ENCODE data around the gene MASP1.
A peak's percentile ranks its signal among the peaks of the same experiment; 100 is the strongest.

Gene MASP1

DNA sequence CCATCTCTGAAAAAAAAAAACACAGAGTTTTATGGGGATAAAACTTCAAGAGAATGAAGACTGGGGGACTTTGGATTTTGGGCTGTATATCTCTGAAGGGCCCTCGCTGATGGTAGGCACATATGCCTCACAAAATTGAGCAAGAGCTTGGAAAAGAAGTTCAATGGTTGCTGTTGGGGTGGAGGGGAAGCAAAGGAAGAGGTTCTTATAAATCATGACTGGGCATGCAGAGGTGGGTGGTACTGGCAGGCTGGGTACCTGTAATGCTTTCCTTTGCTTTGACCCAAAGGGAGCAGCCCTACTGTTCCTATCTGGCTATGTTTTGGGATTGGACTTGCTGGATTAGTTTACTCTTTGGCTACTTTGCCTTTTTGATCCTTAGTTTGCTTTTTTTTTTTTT is 100.3 kb downstream of the MASP1 start:
- Histone ChIP-seq H2AK5ac (ENCODE audit: low read length, severe bottlenecking) (no peak overlapping the region), H2BK5ac (ENCODE audit: low read depth, low read length, poor library complexity, severe bottlenecking) (no peak overlapping the region), H2AFZ (ENCODE audit: low read depth, low read length) (no peak overlapping the region), H3K4me2 (ENCODE audit: low read length, poor library complexity, severe bottlenecking) (no peak overlapping the region), H3K14ac (ENCODE audit: low read length in 2 of 2) (no peak overlapping the region), H3K27me3 (ENCODE audit: control insufficient read depth in 1 of 2, insufficient read depth in 1 of 2, low read length in 2 of 2) (peaks cover 7 to 12% of the 10 kb centered on the region in 2 experiments), H4K8ac (ENCODE audit: low read length) (no peak overlapping the region), H3K27ac (ENCODE audit: low read length, poor library complexity, severe bottlenecking) (no peak overlapping the region), H3K9ac (ENCODE audit: low read length) (no peak overlapping the region), H3K4ac (ENCODE audit: low read depth in 1 of 2, low read length in 2 of 2) (no peak overlapping the region), H4K91ac (ENCODE audit: low read length) (no peak overlapping the region), H3K18ac (ENCODE audit: low read depth in 1 of 2, low read length in 2 of 2) (no peak overlapping the region), H3K9me3 (ENCODE audit: control insufficient read depth, low read length) (no peaks in the 10 kb centered on the region), H2BK120ac (ENCODE audit: low read depth, low read length) (no peak overlapping the region), H3K4me3 (ENCODE audit: insufficient read depth in 1 of 2, low read depth in 1 of 2, low read length in 2 of 2) (no peak overlapping the region), H3K79me1 (replicated peaks; ENCODE audit: low read length, poor library complexity, severe bottlenecking) (no peaks in the 10 kb centered on the region), H3K23ac (ENCODE audit: low read length in 2 of 2) (no peak overlapping the region), H2BK15ac (ENCODE audit: low read depth, poor library complexity, severe bottlenecking) (no peak overlapping the region), H2BK12ac (ENCODE audit: low read length in 2 of 2) (no peak overlapping the region), H3K36me3 (ENCODE audit: control insufficient read depth in 1 of 2, insufficient read depth in 2 of 2, low read depth in 1 of 2, low read length in 2 of 2) (no peaks in the 10 kb centered on the region), H3K4me1 (ENCODE audit: control insufficient read depth, insufficient read depth, low read depth, low read length) (peaks cover 4% of the 10 kb centered on the region)
- 58% methylated on average over 1 of the region's 1 CpG for WGBS
- DNase-seq, result no peak

DNA sequence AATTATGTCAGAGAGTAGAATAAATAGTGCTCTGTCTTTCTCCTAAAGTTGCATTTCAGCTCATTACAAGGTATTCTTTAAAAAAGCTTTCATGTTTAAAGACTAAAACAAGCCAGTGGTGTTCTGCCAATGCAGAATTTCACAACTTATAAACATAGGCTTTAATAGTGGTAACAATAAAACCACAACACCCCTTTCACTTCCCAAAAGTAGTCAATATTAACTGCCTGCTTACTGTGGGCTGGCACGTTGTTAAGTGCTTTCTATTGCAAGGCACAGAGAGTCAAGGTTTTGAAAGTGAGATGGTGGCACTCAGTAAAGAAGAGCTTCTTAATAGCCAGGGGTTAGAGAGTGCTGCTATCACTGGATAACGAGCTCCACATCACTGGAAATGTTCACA is 102.6 kb downstream of the MASP1 start:
- 56% methylated on average over 2 of the region's 2 CpGs for WGBS
- Histone ChIP-seq H3K27ac (ENCODE audit: low read length, poor library complexity, severe bottlenecking) (no peak overlapping the region), H3K14ac (ENCODE audit: low read length in 2 of 2) (no peak overlapping the region), H3K9me3 (ENCODE audit: control insufficient read depth, low read length) (no peaks in the 10 kb centered on the region), H3K4me3 (ENCODE audit: insufficient read depth in 1 of 2, low read depth in 1 of 2, low read length in 2 of 2) (no peak overlapping the region), H2BK5ac (ENCODE audit: low read depth, low read length, poor library complexity, severe bottlenecking) (no peak overlapping the region), H2AK5ac (ENCODE audit: low read length, severe bottlenecking) (no peak overlapping the region), H3K79me1 (replicated peaks; ENCODE audit: low read length, poor library complexity, severe bottlenecking) (no peaks in the 10 kb centered on the region), H3K4me2 (ENCODE audit: low read length, poor library complexity, severe bottlenecking) (no peak overlapping the region), H3K4ac (ENCODE audit: low read depth in 1 of 2, low read length in 2 of 2) (no peak overlapping the region), H3K18ac (ENCODE audit: low read depth in 1 of 2, low read length in 2 of 2) (no peak overlapping the region), H3K27me3 (ENCODE audit: control insufficient read depth in 1 of 2, insufficient read depth in 1 of 2, low read length in 2 of 2) (peaks cover 0 to 5% of the 10 kb centered on the region in 2 experiments), H3K23ac (ENCODE audit: low read length in 2 of 2) (no peak overlapping the region), H2BK15ac (ENCODE audit: low read depth, poor library complexity, severe bottlenecking) (no peak overlapping the region), H3K36me3 (ENCODE audit: control insufficient read depth in 1 of 2, insufficient read depth in 2 of 2, low read depth in 1 of 2, low read length in 2 of 2) (no peaks in the 10 kb centered on the region), H2BK12ac (ENCODE audit: low read length in 2 of 2) (no peak overlapping the region), H2AFZ (ENCODE audit: low read depth, low read length) (no peak overlapping the region), H4K91ac (ENCODE audit: low read length) (no peak overlapping the region), H4K8ac (ENCODE audit: low read length) (no peak overlapping the region), H3K9ac (ENCODE audit: low read length) (no peak overlapping the region), H3K4me1 (ENCODE audit: control insufficient read depth, insufficient read depth, low read depth, low read length) (peaks cover 4% of the 10 kb centered on the region), H2BK120ac (ENCODE audit: low read depth, low read length) (no peak overlapping the region)
- DNase-seq, result peak; percentile 18

DNA sequence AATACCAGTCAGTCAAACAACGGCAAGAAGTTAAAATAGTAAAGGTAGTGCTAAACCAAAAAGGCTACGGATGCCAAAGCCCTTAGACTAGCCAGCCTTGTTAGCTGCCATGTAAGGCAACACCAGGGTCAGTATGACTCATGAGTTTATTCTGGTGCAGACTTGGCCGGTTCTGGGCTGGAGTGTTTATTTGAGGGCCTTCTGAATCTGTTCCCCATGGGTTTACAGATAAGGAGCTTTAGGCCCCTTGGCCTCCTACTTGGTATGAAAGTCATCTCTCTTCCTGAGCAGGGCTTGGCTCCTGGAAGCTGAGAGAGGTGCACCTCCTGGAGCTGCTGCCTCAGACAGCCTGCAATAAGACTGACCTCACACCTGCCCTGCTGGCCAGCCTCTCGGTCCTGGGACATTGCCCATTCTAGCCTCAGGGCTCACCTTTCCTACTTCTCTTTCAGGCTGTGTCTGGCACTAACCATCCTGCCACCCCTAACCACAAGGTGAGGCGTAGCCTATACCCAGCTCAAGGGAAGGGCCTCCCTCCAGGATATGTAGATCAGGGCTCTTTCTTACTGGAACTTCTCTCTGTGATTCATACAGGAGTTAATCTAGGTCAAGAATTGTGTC is 104.6 kb downstream of the MASP1 start:
- Histone ChIP-seq H2BK12ac (ENCODE audit: low read length in 2 of 2) (no peak overlapping the region), H2BK5ac (ENCODE audit: low read depth, low read length, poor library complexity, severe bottlenecking) (no peak overlapping the region), H2BK15ac (ENCODE audit: low read depth, poor library complexity, severe bottlenecking) (no peak overlapping the region), H3K14ac (ENCODE audit: low read length in 2 of 2) (no peak overlapping the region), H4K8ac (ENCODE audit: low read length) (no peak overlapping the region), H3K36me3 (ENCODE audit: control insufficient read depth in 1 of 2, insufficient read depth in 2 of 2, low read depth in 1 of 2, low read length in 2 of 2) (no peaks in the 10 kb centered on the region), H3K4me2 (ENCODE audit: low read length, poor library complexity, severe bottlenecking) (no peak overlapping the region), H3K18ac (ENCODE audit: low read depth in 1 of 2, low read length in 2 of 2) (peak overlapping the region in 1 of 2 experiments; percentile 37), H3K4me3 (ENCODE audit: insufficient read depth in 1 of 2, low read depth in 1 of 2, low read length in 2 of 2) (no peak overlapping the region), H4K91ac (ENCODE audit: low read length) (peak overlapping the region; percentile 23), H2BK120ac (ENCODE audit: low read depth, low read length) (no peak overlapping the region), H3K9me3 (ENCODE audit: control insufficient read depth, low read length) (no peaks in the 10 kb centered on the region), H3K23ac (ENCODE audit: low read length in 2 of 2) (no peak overlapping the region), H3K27me3 (ENCODE audit: control insufficient read depth in 1 of 2, insufficient read depth in 1 of 2, low read length in 2 of 2) (no peaks in the 10 kb centered on the region), H3K4ac (ENCODE audit: low read depth in 1 of 2, low read length in 2 of 2) (no peak overlapping the region), H3K27ac (ENCODE audit: low read length, poor library complexity, severe bottlenecking) (peak overlapping the region; percentile 13), H3K4me1 (ENCODE audit: control insufficient read depth, insufficient read depth, low read depth, low read length) (peaks cover 4% of the 10 kb centered on the region), H2AFZ (ENCODE audit: low read depth, low read length) (no peak overlapping the region), H3K9ac (ENCODE audit: low read length) (peak overlapping the region; percentile 25), H3K79me1 (replicated peaks; ENCODE audit: low read length, poor library complexity, severe bottlenecking) (no peaks in the 10 kb centered on the region), H2AK5ac (ENCODE audit: low read length, severe bottlenecking) (no peak overlapping the region)
- 48% methylated on average over 5 of the region's 5 CpGs for WGBS
- DNase-seq, result peak; percentile 80

DNA sequence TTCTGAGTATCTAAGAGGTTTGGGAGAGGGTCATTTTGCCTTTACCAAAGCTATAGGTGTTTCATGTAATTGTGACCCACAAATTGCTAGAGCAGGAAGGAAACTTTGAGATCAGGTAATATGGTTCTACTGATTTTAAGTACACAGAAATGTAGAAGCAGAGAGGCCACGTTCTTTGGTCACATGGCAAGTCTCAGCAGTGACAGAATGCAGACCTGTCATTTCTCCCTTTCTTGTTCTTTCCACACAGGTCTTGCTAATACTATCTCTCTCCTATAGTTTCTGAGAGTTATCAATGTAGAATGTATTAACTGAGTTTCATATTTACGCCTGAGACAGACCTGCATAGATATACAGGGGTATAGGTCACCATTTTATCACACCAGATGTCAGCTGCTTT is 105.2 kb downstream of the MASP1 start:
- no peaks in the 10 kb centered on the region for H3K79me1 ChIP-seq (replicated peaks; ENCODE audit: low read length, poor library complexity, severe bottlenecking)
- H3K27ac ChIP-seq (ENCODE audit: low read length, poor library complexity, severe bottlenecking), result peak overlapping the region; percentile 9
- H2BK5ac ChIP-seq (ENCODE audit: low read depth, low read length, poor library complexity, severe bottlenecking), result no peak overlapping the region
- H3K23ac ChIP-seq (ENCODE audit: low read length in 2 of 2), result no peak overlapping the region
- WGBS, result 86% methylated on average over 2 of the region's 2 CpGs
- no peak overlapping the region for H3K4ac ChIP-seq (ENCODE audit: low read depth in 1 of 2, low read length in 2 of 2)
- H4K8ac ChIP-seq (ENCODE audit: low read length), result no peak overlapping the region
- H3K9me3 ChIP-seq (ENCODE audit: control insufficient read depth, low read length), result no peaks in the 10 kb centered on the region
- H3K4me1 ChIP-seq (ENCODE audit: control insufficient read depth, insufficient read depth, low read depth, low read length), result peaks cover 4% of the 10 kb centered on the region
- no peak overlapping the region for H2AK5ac ChIP-seq (ENCODE audit: low read length, severe bottlenecking)
- H3K4me3 ChIP-seq (ENCODE audit: insufficient read depth in 1 of 2, low read depth in 1 of 2, low read length in 2 of 2), result no peak overlapping the region
- no peak overlapping the region for H3K18ac ChIP-seq (ENCODE audit: low read depth in 1 of 2, low read length in 2 of 2)
- no peak for DNase-seq
- no peak overlapping the region for H3K9ac ChIP-seq (ENCODE audit: low read length)
- H3K27me3 ChIP-seq (ENCODE audit: control insufficient read depth in 1 of 2, insufficient read depth in 1 of 2, low read length in 2 of 2), result no peaks in the 10 kb centered on the region
- no peak overlapping the region for H2AFZ ChIP-seq (ENCODE audit: low read depth, low read length)
- no peak overlapping the region for H3K4me2 ChIP-seq (ENCODE audit: low read length, poor library complexity, severe bottlenecking)
- H3K14ac ChIP-seq (ENCODE audit: low read length in 2 of 2), result no peak overlapping the region
- no peaks in the 10 kb centered on the region for H3K36me3 ChIP-seq (ENCODE audit: control insufficient read depth in 1 of 2, insufficient read depth in 2 of 2, low read depth in 1 of 2, low read length in 2 of 2)
- no peak overlapping the region for H2BK120ac ChIP-seq (ENCODE audit: low read depth, low read length)
- H2BK12ac ChIP-seq (ENCODE audit: low read length in 2 of 2), result no peak overlapping the region
- H2BK15ac ChIP-seq (ENCODE audit: low read depth, poor library complexity, severe bottlenecking), result no peak overlapping the region
- no peak overlapping the region for H4K91ac ChIP-seq (ENCODE audit: low read length)

Data from mesenchymal stem cell (in vitro differentiated cells and primary cell).